SU-DHL-6 (cell line): ENCODE measurements around the gene TRIM63.

Source experiments
- H2AFZ ChIP-seq: fragments of 200-600 bp; sonication (generic); 2 replicates; pipeline ENCODE4 v1.6.1; 2014; ENCODE audit warnings: low read depth, mild to moderate bottlenecking, moderate library complexity, mixed read lengths, antibody characterized with exemption, low read length; ENCODE audit not compliant: severe bottlenecking
- H3F3A ChIP-seq: fragments of 200-600 bp; shearing (Covaris generic); 2 replicates; pipeline ENCODE4 v1.6.0; 2016; ENCODE audit warnings: antibody characterized with exemption, mild to moderate bottlenecking; ENCODE audit not compliant: insufficient read depth
- H3K27ac ChIP-seq: fragments of 200-600 bp; sonication (generic); 2 replicates; pipeline ENCODE4 v1.5.1; 2016; ENCODE audit warnings: low read depth, mild to moderate bottlenecking, low read length, moderate library complexity, mixed read lengths
- H3K27me3 ChIP-seq: fragments of 200-600 bp; sonication (generic), shearing (Covaris generic); 2 replicates; pipeline ENCODE4 v1.6.0; 2014; ENCODE audit warnings: mild to moderate bottlenecking, low read length
- H3K36me3 ChIP-seq: fragments of 200-600 bp; sonication (generic); 2 replicates; pipeline ENCODE4 v1.6.1; 2014; ENCODE audit warnings: mild to moderate bottlenecking, low read length, mixed read lengths
- H3K4me2 ChIP-seq: fragments of 300-600, 200-600 bp; shearing (Covaris generic), sonication (generic); 2 replicates; pipeline ENCODE4 v1.6.0; 2014; ENCODE audit warnings: low read length, low read depth, mild to moderate bottlenecking; ENCODE audit not compliant: poor library complexity, severe bottlenecking
- H3K4me3 ChIP-seq: fragments of 200-600 bp; sonication (generic); 2 replicates; pipeline ENCODE4 v1.5.1; 2014; ENCODE audit warnings: antibody characterized with exemption, low read length, mild to moderate bottlenecking, mixed read lengths; ENCODE audit not compliant: insufficient read depth, poor library complexity, severe bottlenecking
- H3K79me2 ChIP-seq: fragments of 200-600 bp; sonication (generic); 2 replicates; pipeline ENCODE4 v1.6.1; 2014; ENCODE audit warnings: mild to moderate bottlenecking, low read length, moderate library complexity; ENCODE audit not compliant: insufficient read depth
- H3K9ac ChIP-seq: fragments of 200-600 bp; sonication (generic); 2 replicates; pipeline ENCODE4 v1.7.0; 2014; ENCODE audit warnings: mild to moderate bottlenecking, low read length
- H3K9me2 ChIP-seq: fragments of 200-600 bp; sonication (generic); replicated peaks from 2 replicates; pipeline ENCODE4 v1.6.1; 2014; ENCODE audit warnings: low read length; ENCODE audit not compliant: insufficient read depth
- H3K9me3 ChIP-seq: fragments of 200-600 bp; sonication (generic); 2 replicates; pipeline ENCODE4 v1.6.1; 2014; ENCODE audit warnings: low read length, mixed read lengths; ENCODE audit not compliant: insufficient read depth
- H4K20me1 ChIP-seq: fragments of 200-600 bp; sonication (generic); 2 replicates; pipeline ENCODE4 v1.6.1; 2014; ENCODE audit warnings: low read depth, mild to moderate bottlenecking, antibody characterized with exemption, low read length, moderate library complexity, mixed read lengths
- EZH2phosphoT487 ChIP-seq: fragments of 200-600 bp; sonication (generic), shearing (Covaris generic); conservative IDR thresholded peaks from 2 replicates; pipeline ENCODE4 v1.6.1; 2018; ENCODE audit warnings: mild to moderate bottlenecking, antibody characterized with exemption, low read length, moderate library complexity, mixed read lengths
- TF ChIP-seq, protein P1 (sequence below): fragments of 200-600 bp; sonication (generic); IDR thresholded peaks from one replicate; pipeline ENCODE4 v1.5.1; 2017; ENCODE audit warnings: antibody characterized with exemption, mild to moderate bottlenecking, low read length, moderate library complexity; ENCODE audit not compliant: insufficient read depth, poor library complexity, severe bottlenecking

The TRIM63 gene

DNA sequence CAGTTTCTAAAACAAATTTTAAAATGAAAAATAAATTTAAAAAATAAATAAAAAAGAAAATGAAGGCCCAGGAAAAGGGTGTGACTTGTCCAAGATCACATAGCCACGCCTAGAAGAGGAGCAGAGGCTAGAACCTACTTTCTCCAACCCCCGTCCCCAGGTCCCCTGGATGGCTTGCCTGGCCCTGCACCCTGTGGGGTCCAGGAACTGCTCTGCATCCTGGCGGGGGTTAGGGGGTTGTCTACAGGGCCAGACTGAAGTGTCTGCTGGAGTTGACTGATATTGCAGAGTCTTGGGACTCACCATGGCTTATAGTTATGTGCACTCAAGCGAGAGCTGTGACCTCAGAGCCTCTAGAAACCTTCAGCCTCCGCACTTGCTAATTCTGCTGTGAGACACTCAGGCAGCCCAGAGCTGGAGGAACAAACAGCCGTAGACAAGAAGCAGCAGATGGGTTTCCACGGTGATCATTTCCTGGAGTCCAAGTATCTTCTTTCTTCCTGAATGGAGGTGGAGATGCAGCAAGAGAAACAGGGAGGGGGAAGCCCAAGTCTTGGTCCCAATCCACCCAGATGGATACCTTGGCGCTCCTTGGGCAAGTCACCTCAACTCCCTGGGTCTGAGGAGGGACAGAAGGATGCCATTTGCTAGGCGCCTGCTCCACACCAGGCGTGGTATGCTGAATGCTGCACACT, 51.0 kb downstream of the TRIM63 start:
- Histone ChIP-seq H2AFZ (no peak overlapping the region), H3K9ac (no peak overlapping the region), H3K27ac (no peak overlapping the region), H3K79me2 (no peaks in the 10 kb centered on the region), H4K20me1 (no peaks in the 10 kb centered on the region), H3K4me3 (no peak overlapping the region), H3K27me3 (no peaks in the 10 kb centered on the region), H3K9me2 (no peaks in the 10 kb centered on the region), H3F3A (no peaks in the 10 kb centered on the region), H3K4me2 (no peak overlapping the region), H3K9me3 (no peaks in the 10 kb centered on the region), H3K36me3 (no peaks in the 10 kb centered on the region)
- TF ChIP-seq, protein P1, sequence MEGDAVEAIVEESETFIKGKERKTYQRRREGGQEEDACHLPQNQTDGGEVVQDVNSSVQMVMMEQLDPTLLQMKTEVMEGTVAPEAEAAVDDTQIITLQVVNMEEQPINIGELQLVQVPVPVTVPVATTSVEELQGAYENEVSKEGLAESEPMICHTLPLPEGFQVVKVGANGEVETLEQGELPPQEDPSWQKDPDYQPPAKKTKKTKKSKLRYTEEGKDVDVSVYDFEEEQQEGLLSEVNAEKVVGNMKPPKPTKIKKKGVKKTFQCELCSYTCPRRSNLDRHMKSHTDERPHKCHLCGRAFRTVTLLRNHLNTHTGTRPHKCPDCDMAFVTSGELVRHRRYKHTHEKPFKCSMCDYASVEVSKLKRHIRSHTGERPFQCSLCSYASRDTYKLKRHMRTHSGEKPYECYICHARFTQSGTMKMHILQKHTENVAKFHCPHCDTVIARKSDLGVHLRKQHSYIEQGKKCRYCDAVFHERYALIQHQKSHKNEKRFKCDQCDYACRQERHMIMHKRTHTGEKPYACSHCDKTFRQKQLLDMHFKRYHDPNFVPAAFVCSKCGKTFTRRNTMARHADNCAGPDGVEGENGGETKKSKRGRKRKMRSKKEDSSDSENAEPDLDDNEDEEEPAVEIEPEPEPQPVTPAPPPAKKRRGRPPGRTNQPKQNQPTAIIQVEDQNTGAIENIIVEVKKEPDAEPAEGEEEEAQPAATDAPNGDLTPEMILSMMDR, result no peak
- TF ChIP-seq EZH2phosphoT487, result no peak

- no peaks in the 10 kb centered on the region for H3K9me2 ChIP-seq
- TF ChIP-seq EZH2phosphoT487, result no peak
- TF ChIP-seq, protein P1, result no peak
- H3K9ac ChIP-seq, result no peak overlapping the region
- no peaks in the 10 kb centered on the region for H3K79me2 ChIP-seq
- no peaks in the 10 kb centered on the region for H3F3A ChIP-seq
- no peaks in the 10 kb centered on the region for H4K20me1 ChIP-seq
- no peaks in the 10 kb centered on the region for H3K27me3 ChIP-seq
- H3K36me3 ChIP-seq, result no peaks in the 10 kb centered on the region
- H2AFZ ChIP-seq, result no peak overlapping the region
- no peaks in the 10 kb centered on the region for H3K9me3 ChIP-seq
- H3K4me2 ChIP-seq, result no peak overlapping the region
- no peak overlapping the region for H3K4me3 ChIP-seq
- no peak overlapping the region for H3K27ac ChIP-seq
Measured at GRCh38 chr1:26015358-26015757, 52.1 kb downstream of the TRIM63 start.

- no peak overlapping the region for H2AFZ ChIP-seq
- H3K27ac ChIP-seq, result no peak overlapping the region
- H3K27me3 ChIP-seq, result no peaks in the 10 kb centered on the region
- H3K4me2 ChIP-seq, result no peak overlapping the region
- no peaks in the 10 kb centered on the region for H3K9me2 ChIP-seq
- H3K36me3 ChIP-seq, result no peaks in the 10 kb centered on the region
- H4K20me1 ChIP-seq, result no peaks in the 10 kb centered on the region
- TF ChIP-seq EZH2phosphoT487, result no peak
- TF ChIP-seq, protein P1, result no peak
- H3F3A ChIP-seq, result no peaks in the 10 kb centered on the region
- no peaks in the 10 kb centered on the region for H3K79me2 ChIP-seq
- H3K4me3 ChIP-seq, result no peak overlapping the region
- no peaks in the 10 kb centered on the region for H3K9me3 ChIP-seq
- no peak overlapping the region for H3K9ac ChIP-seq
Measured at GRCh38 chr1:26014179-26014578, 53.3 kb downstream of the TRIM63 start.
